Amniotic stem cell (primary cell): ENCODE data around the gene COL9A3.
A peak's percentile ranks its signal among the peaks of the same experiment; 100 is the strongest.
"Not testable (repeated sequence)": the region's sequence is repeated elsewhere in the genome, so short reads cannot be mapped to it uniquely, and the experiment has no call there.

Experiments
- DNase-seq: peaks from one replicate; lab custom pipeline; 2025; lab: John Stamatoyannopoulos, UW

COL9A3 gene

GRCh38 chr20:62856931-62857619 lies 40.2 kb downstream of the COL9A3 start:
- DNase-seq = no peak

GRCh38 chr20:62858058-62858830 lies 41.4 kb downstream of the COL9A3 start:
- DNase-seq = no peak

GRCh38 chr20:62859721-62860120 lies 42.9 kb downstream of the COL9A3 start:
- DNase-seq = no peak

- peak; percentile 16 for DNase-seq
Measured at GRCh38 chr20:62860391-62860923, 43.6 kb downstream of the COL9A3 start.

- DNase-seq = no peak
Measured at GRCh38 chr20:62860924-62861691, 44.3 kb downstream of the COL9A3 start.

- DNase-seq = peak; percentile 76
Measured at GRCh38 chr20:62861726-62862336, 45.0 kb downstream of the COL9A3 start, which contains the start of gene TCFL5. TSS of gene TCFL5 (minus strand) at chr20:62861822. CDS start at chr20:62861670, 152 bp downstream.

GRCh38 chr20:62864207-62864606 lies 47.4 kb downstream of the COL9A3 start:
- DNase-seq = no peak

GRCh38 chr20:62872184-62872847 lies 55.5 kb downstream of the COL9A3 start:
- DNase-seq = no peak

- DNase-seq = no peak
Measured at GRCh38 chr20:62872862-62873261, 56.0 kb downstream of the COL9A3 start.

- no peak for DNase-seq
Measured at GRCh38 chr20:62873280-62873679, 56.4 kb downstream of the COL9A3 start.

- DNase-seq = not testable (repeated sequence)
Measured at GRCh38 chr20:62873681-62874031, 56.8 kb downstream of the COL9A3 start.

GRCh38 chr20:62874964-62875344 lies 58.1 kb downstream of the COL9A3 start:
- DNase-seq = no peak

- DNase-seq = peak; percentile 65
Measured at GRCh38 chr20:62875419-62876361, 58.8 kb downstream of the COL9A3 start.

- DNase-seq = no peak
Measured at GRCh38 chr20:62876501-62876901, 59.7 kb downstream of the COL9A3 start.

- no peak for DNase-seq
Measured at GRCh38 chr20:62876902-62877816, 60.3 kb downstream of the COL9A3 start.

- DNase-seq = no peak
Measured at GRCh38 chr20:62878244-62879038, 61.6 kb downstream of the COL9A3 start.

- no peak for DNase-seq
Measured at GRCh38 chr20:62879275-62880146, 62.7 kb downstream of the COL9A3 start.
